CD4-positive, CD25-positive, alpha-beta regulatory T cell (primary cell): ENCODE measurements around the gene DACH1. TPM values are rescaled to one million over a fixed set of nuclear protein-coding genes. Genes with fewer than 3 reads are reported as not detected.

Experiments
- ATAC-seq, 2 donors: fragments of 150-1000 bp; cut with Tn5 transposase; one replicate each; pipeline ENCODE4 v1.10.0; 2021; ENCODE audit warnings: low read depth in 2 of 2, moderate number of reproducible peaks in 2 of 2, moderate library complexity in 1 of 2
- DNase-seq, 3 donors: peaks; one replicate each; pipeline versions ENCODE4 v3.0.0 to v3.0.0-alpha.2; 2012 to 2022; ENCODE audit warnings: mixed read lengths in 1 of 3
- H3K27ac ChIP-seq: one replicate; pipeline ENCODE4 v1.7.0; 2013; ENCODE audit warnings: mild to moderate bottlenecking, low read length; ENCODE audit not compliant: insufficient read depth, poor library complexity, severe bottlenecking
- H3K27me3 ChIP-seq: one replicate; pipeline ENCODE4 v1.7.0; 2013; ENCODE audit warnings: low read length; ENCODE audit not compliant: control insufficient read depth, insufficient read depth
- H3K36me3 ChIP-seq: one replicate; pipeline ENCODE4 v1.7.0; 2013; ENCODE audit warnings: mild to moderate bottlenecking, low read length, moderate library complexity; ENCODE audit not compliant: control insufficient read depth, insufficient read depth
- H3K4me1 ChIP-seq: 2 replicates; pipeline ENCODE4 v1.7.0; 2013; ENCODE audit warnings: mild to moderate bottlenecking, low read length; ENCODE audit not compliant: insufficient read depth, control insufficient read depth, poor library complexity, severe bottlenecking
- H3K4me3 ChIP-seq: one replicate; pipeline ENCODE4 v1.7.0; 2013; ENCODE audit warnings: low read depth, mild to moderate bottlenecking, low read length, moderate library complexity
- H3K9me3 ChIP-seq, 2 experiments: 1 replicate in 1 of 2; 2 replicates in 1 of 2; pipeline ENCODE4 v1.7.0; 2013; ENCODE audit warnings: low read length in 2 of 2, mild to moderate bottlenecking in 1 of 2, moderate library complexity in 1 of 2; ENCODE audit not compliant: control insufficient read depth in 2 of 2
- H3K27ac Mint-ChIP-seq, 3 donors: one replicate each; pipeline ENCODE4 v1.8.0; 2020 to 2022; ENCODE audit warnings: mild to moderate bottlenecking in 3 of 3, mixed read lengths in 3 of 3, moderate library complexity in 2 of 3
- H3K27me3 Mint-ChIP-seq: one replicate; pipeline ENCODE4 v1.8.0; 2022; ENCODE audit warnings: mild to moderate bottlenecking, mixed read lengths
- H3K36me3 Mint-ChIP-seq: one replicate; pipeline ENCODE4 v1.8.0; 2020; ENCODE audit warnings: mixed read lengths
- H3K4me1 Mint-ChIP-seq, 4 donors: one replicate each; pipeline ENCODE4 v1.8.0; 2020 to 2022; ENCODE audit warnings: mixed read lengths in 4 of 4, mild to moderate bottlenecking in 1 of 4
- H3K4me3 Mint-ChIP-seq, 4 donors: one replicate each; pipeline ENCODE4 v1.8.0; 2020 to 2022; ENCODE audit warnings: mild to moderate bottlenecking in 4 of 4, mixed read lengths in 4 of 4, moderate library complexity in 3 of 4
- H3K9me3 Mint-ChIP-seq, 7 donors: one replicate each; pipeline ENCODE4 v1.8.0; 2020 to 2022; ENCODE audit warnings: mixed read lengths in 7 of 7, mild to moderate bottlenecking in 3 of 7, moderate library complexity in 2 of 7
- polyA plus RNA-seq, 4 donors: library from polyadenylated mRNA; unstranded; fragments of 300-500 nt; fragmentation: Illumina TruSeq; gene quantifications; one replicate each; pipeline ENCODE4 v1.2.3, GENCODE V29; 2021
- total RNA-seq: library from RNA; stranded (reverse); gene quantifications from one replicate; pipeline ENCODE4 v1.2.3, GENCODE V29; 2022

DACH1 gene
- total and polyA plus RNA-seq, 5 donors from 2014 or later, result 0.47 TPM; not detected in 4

DNA sequence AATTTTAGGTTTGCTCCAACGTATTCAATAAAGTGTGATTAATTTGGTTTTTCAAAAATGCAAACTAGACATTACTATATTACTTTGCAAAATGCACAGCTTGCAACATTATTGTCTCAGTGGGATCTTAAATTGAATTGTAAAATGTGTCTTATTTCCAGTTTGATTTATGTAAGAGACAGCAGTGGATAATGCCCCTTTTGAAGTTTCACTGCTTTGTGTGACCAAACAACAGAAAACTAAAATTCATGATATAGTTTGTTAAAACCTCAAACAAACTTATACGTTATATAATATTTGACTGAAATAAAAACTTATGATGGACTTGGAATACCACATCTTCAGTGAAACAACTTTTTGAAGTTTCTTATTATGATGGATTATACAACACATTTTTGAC is 279.8 kb downstream of the DACH1 start:
- Histone ChIP-seq H3K9me3 (no peaks in the 10 kb centered on the region), H3K27ac (no peak overlapping the region), H3K27me3 (no peaks in the 10 kb centered on the region), H3K4me3 (no peak overlapping the region), H3K36me3 (no peaks in the 10 kb centered on the region), H3K4me1 (no peaks in the 10 kb centered on the region)
- ATAC-seq (no peak), DNase-seq (no peak)
- Mint-ChIP-seq H3K4me3 (no peak overlapping the region), H3K36me3 (no peaks in the 10 kb centered on the region), H3K9me3 (peaks cover 0 to 6% (median 0%) of the 10 kb centered on the region in 7 donors), H3K27me3 (peaks cover 4% of the 10 kb centered on the region), H3K27ac (no peak overlapping the region), H3K4me1 (no peaks in the 10 kb centered on the region)

DNA sequence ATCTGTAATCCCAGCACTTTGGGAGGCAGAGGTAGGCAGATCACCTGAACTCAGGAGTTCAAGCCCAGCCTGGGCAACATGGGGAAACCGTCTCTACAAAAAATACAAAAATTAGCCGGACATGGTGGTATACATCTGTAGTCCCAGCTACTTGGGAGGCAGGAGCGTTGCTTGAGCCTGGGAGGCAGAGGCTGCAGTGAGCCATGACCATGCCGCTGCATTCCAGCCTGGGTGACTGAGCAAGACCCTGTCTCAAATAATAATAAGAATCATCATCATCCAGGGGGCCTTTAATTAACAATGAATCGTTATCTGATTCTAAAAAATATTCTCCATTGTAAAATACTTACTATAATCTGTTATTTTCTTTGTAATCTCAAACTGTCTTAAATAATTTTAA is 283.4 kb downstream of the DACH1 start:
- Mint-ChIP-seq H3K27me3 (no peaks in the 10 kb centered on the region), H3K4me3 (no peak overlapping the region), H3K36me3 (no peaks in the 10 kb centered on the region), H3K27ac (no peak overlapping the region), H3K9me3 (peaks cover 0 to 3% (median 0%) of the 10 kb centered on the region in 7 donors), H3K4me1 (no peaks in the 10 kb centered on the region)
- no peaks in the 10 kb centered on the region for H3K4me1 ChIP-seq
- H3K27me3 ChIP-seq, result no peaks in the 10 kb centered on the region
- no peak overlapping the region for H3K4me3 ChIP-seq
- no peaks in the 10 kb centered on the region for H3K9me3 ChIP-seq
- no peak for ATAC-seq
- no peaks in the 10 kb centered on the region for H3K36me3 ChIP-seq
- no peak for DNase-seq
- H3K27ac ChIP-seq, result no peak overlapping the region

DNA sequence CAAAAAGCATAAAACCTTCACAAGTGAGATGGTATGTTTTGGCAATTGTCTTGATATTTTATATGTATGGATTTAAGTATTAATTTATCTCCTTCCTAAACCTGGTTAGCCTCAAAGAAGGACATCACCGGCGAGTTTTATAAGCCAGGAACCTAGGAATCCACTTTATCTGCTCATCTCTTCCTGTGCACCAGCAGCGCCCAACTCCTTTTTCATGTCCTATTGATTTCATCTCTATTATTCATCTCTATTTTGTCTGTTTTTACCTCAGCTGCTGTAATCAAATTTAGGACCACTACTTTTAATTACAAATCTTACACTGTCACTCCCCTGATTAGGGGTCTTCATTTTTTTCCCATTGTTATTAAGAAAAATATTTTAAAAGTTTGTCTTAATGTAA is 286.4 kb downstream of the DACH1 start:
- Mint-ChIP-seq H3K4me1 (no peaks in the 10 kb centered on the region), H3K9me3 (peaks cover 0 to 7% (median 2%) of the 10 kb centered on the region in 7 donors), H3K27me3 (no peaks in the 10 kb centered on the region), H3K36me3 (no peaks in the 10 kb centered on the region), H3K27ac (no peak overlapping the region), H3K4me3 (no peak overlapping the region)
- H3K27ac ChIP-seq, result no peak overlapping the region
- ATAC-seq, result no peak
- H3K36me3 ChIP-seq, result no peaks in the 10 kb centered on the region
- H3K27me3 ChIP-seq, result no peaks in the 10 kb centered on the region
- DNase-seq, result no peak
- H3K4me1 ChIP-seq, result no peaks in the 10 kb centered on the region
- H3K9me3 ChIP-seq, result no peaks in the 10 kb centered on the region
- H3K4me3 ChIP-seq, result no peak overlapping the region

DNA sequence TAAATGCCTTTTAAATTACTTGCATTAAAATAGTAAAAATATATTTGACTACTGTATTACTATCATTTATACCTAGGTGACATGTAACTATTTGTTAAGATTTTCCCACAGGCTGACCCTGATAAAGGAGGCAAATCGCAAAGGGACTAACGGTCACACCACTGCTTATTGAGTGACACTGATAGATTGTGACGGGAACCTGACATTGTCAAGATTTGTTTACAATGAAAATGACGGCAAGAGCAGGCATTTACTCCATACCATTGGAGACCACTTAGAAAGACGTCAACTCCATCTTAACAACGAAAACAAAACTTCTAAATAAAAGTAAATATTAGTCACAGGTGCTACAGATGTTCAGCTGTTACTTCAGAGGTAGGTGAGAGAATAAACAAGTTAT is 289.0 kb downstream of the DACH1 start:
- ATAC-seq (no peak), DNase-seq (no peak)
- H3K4me1 ChIP-seq, result no peaks in the 10 kb centered on the region
- H3K9me3 Mint-ChIP-seq, result peaks cover 0 to 7% (median 0%) of the 10 kb centered on the region in 7 donors
- no peaks in the 10 kb centered on the region for H3K27me3 Mint-ChIP-seq
- H3K27ac ChIP-seq, result no peak overlapping the region
- H3K36me3 ChIP-seq, result no peaks in the 10 kb centered on the region
- no peaks in the 10 kb centered on the region for H3K9me3 ChIP-seq
- no peaks in the 10 kb centered on the region for H3K36me3 Mint-ChIP-seq
- no peak overlapping the region for H3K4me3 ChIP-seq
- no peak overlapping the region for H3K4me3 Mint-ChIP-seq
- no peaks in the 10 kb centered on the region for H3K27me3 ChIP-seq
- H3K27ac Mint-ChIP-seq, result no peak overlapping the region
- H3K4me1 Mint-ChIP-seq, result no peaks in the 10 kb centered on the region

DNA sequence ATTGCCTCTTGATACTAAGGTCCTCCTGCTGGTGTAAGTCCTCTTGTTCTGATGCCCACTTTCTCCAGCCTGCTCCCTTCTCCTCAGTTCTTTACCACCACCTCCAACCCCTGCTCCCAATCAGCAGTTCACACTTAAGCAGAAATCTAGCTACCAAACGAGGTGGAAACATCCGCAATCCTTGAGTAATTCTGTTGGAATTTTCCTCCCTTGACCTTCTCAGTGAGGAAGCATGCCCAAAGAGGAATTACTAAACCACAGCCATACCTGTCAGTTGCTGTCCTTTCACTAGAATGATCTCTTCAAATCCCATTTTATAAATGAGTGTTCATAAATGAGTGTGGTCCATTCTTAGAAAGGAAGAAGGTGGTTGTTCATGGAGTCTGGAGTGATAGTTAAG is 289.9 kb downstream of the DACH1 start:
- H3K27ac Mint-ChIP-seq, result no peak overlapping the region
- no peaks in the 10 kb centered on the region for H3K36me3 Mint-ChIP-seq

DNA sequence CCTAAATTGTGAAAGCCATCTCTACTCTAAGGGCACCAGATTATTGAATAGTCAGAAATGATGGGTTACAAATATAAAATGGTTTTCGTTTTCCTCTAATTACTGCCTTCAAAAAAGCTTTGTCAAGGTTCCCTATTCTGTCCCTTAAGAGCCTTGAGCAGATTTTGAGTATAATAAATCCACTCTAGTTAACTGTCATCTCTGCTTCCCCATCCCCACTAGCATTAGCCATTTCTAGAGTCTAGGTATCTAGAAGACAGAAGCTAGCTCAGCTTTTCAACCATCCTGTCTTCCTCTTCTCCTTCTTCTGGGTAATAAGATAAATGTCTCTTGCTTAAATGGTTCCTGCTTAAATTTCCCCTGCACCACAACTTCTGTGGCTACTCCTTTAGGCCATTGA is 290.4 kb downstream of the DACH1 start:
- no peak for DNase-seq
- no peak for ATAC-seq
- Mint-ChIP-seq H3K4me3 (no peak overlapping the region), H3K27ac (no peak overlapping the region), H3K27me3 (no peaks in the 10 kb centered on the region), H3K4me1 (no peaks in the 10 kb centered on the region), H3K36me3 (no peaks in the 10 kb centered on the region), H3K9me3 (peaks cover 0 to 4% (median 2%) of the 10 kb centered on the region in 7 donors)
- no peaks in the 10 kb centered on the region for H3K9me3 ChIP-seq
- no peak overlapping the region for H3K27ac ChIP-seq
- H3K4me3 ChIP-seq, result no peak overlapping the region
- no peaks in the 10 kb centered on the region for H3K4me1 ChIP-seq
- no peaks in the 10 kb centered on the region for H3K36me3 ChIP-seq
- no peaks in the 10 kb centered on the region for H3K27me3 ChIP-seq

More for the DNA sequence above, 289.9 kb downstream of the DACH1 start:
- DNase-seq (no peak), ATAC-seq (no peak)
- Mint-ChIP-seq H3K4me3 (no peak overlapping the region), H3K4me1 (no peaks in the 10 kb centered on the region), H3K9me3 (peaks cover 0 to 7% (median 0%) of the 10 kb centered on the region in 7 donors), H3K27me3 (no peaks in the 10 kb centered on the region)
- H3K36me3 ChIP-seq, result no peaks in the 10 kb centered on the region
- H3K9me3 ChIP-seq, result no peaks in the 10 kb centered on the region
- H3K4me1 ChIP-seq, result no peaks in the 10 kb centered on the region
- H3K4me3 ChIP-seq, result no peak overlapping the region
- H3K27me3 ChIP-seq, result no peaks in the 10 kb centered on the region
- no peak overlapping the region for H3K27ac ChIP-seq

DNA sequence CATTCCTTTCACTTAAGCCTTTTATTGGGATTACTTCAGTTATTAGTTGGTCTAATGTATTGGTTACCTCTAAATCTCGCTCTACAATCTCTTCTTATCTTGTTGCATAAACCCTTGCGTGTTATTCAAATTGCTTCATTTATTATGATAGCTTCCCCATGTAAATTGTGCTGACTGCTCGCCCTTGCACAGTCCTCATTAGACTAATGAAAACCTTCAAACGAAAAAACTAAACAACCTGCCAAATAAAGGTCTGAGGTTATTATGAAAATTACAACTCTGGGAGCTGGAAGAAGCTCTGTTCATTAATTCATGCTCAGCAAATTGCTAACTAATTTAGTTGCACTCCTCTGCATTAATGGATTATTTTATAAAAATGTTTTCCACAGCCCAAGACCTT is 320.1 kb downstream of the DACH1 start:
- Histone ChIP-seq H3K4me1 (no peaks in the 10 kb centered on the region), H3K27ac (no peak overlapping the region), H3K9me3 (no peaks in the 10 kb centered on the region), H3K36me3 (no peaks in the 10 kb centered on the region), H3K27me3 (no peaks in the 10 kb centered on the region), H3K4me3 (no peak overlapping the region)
- no peak overlapping the region for H3K4me3 Mint-ChIP-seq
- no peaks in the 10 kb centered on the region for H3K27me3 Mint-ChIP-seq
- no peak overlapping the region for H3K27ac Mint-ChIP-seq
- H3K4me1 Mint-ChIP-seq, result no peaks in the 10 kb centered on the region
- H3K36me3 Mint-ChIP-seq, result no peaks in the 10 kb centered on the region
- H3K9me3 Mint-ChIP-seq, result peaks cover 0 to 8% (median 2%) of the 10 kb centered on the region in 7 donors
- no peak for DNase-seq
- ATAC-seq, result no peak

DNA sequence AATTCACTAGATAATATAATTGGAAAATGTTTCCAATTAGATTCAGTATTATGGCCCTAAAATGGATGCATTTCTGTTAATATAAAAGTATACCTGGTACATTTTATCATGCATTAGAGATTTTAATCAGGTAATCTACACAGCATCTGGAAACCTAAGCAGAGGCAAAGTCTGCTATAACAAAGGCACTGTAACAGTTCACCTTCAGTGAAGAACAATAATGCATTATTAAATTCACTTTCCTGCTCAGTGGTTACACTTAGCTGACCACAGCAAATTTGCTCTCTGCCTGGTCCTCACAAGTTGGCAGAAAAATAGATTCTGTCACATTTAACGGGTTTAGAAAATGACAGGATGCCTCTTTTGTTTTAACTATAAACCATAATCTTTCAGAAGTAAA is 326.9 kb downstream of the DACH1 start:
- ATAC-seq, result no peak

More for the DNA sequence above, 326.9 kb downstream of the DACH1 start:
- no peak for DNase-seq
- H3K27ac ChIP-seq, result no peak overlapping the region
- Mint-ChIP-seq H3K27ac (no peak overlapping the region), H3K4me3 (no peak overlapping the region), H3K36me3 (no peaks in the 10 kb centered on the region), H3K9me3 (peaks cover 0 to 4% (median 1%) of the 10 kb centered on the region in 7 donors), H3K27me3 (no peaks in the 10 kb centered on the region), H3K4me1 (no peaks in the 10 kb centered on the region)
- no peaks in the 10 kb centered on the region for H3K36me3 ChIP-seq
- no peaks in the 10 kb centered on the region for H3K27me3 ChIP-seq
- H3K4me1 ChIP-seq, result no peaks in the 10 kb centered on the region
- H3K9me3 ChIP-seq, result no peaks in the 10 kb centered on the region
- no peak overlapping the region for H3K4me3 ChIP-seq
